HG02798 (cell line): ENCODE results near the gene PMF1.

Source experiments
- ATAC-seq: cut with Tn5 transposase; IDR thresholded peaks from one replicate; pipeline ENCODE4 v1.9.1; 2021; ENCODE audit warnings: mild to moderate bottlenecking; ENCODE audit not compliant: unreplicated experiment, poor library complexity

The PMF1 gene

DNA sequence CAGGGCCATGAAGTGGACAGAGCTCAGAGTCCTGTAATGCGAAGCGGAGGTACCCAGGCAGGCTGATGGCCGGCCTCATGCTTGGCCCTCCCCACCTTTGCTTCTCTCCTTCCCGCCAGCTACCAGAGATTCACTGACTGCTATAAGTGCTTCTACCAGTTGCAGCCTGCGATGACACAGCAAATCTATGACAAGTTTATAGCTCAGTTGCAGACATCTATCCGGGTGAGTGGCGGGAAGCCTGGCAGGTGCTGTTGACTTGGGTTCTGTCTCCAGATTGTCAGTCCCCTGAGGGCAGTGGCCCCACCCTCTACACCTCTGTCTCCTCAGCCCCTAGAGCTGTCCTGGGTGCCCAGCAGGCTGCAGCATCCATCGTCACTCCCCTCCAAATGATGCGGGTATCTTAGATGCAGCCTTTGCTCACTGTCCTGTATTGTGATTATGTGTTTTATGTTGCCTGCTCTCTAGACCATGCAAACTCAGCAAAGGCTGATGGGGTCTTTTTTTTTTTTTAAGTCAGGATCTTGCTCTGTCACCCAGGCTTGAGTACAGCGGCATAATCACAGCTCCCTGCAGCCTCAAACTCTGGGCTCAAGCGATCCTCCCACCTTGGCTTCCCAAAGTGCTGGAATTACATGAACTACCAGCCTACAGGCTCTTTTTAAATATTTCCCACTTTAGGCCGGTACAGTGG, 19.5 kb downstream of the PMF1 start:
- ATAC-seq = no peak

DNA sequence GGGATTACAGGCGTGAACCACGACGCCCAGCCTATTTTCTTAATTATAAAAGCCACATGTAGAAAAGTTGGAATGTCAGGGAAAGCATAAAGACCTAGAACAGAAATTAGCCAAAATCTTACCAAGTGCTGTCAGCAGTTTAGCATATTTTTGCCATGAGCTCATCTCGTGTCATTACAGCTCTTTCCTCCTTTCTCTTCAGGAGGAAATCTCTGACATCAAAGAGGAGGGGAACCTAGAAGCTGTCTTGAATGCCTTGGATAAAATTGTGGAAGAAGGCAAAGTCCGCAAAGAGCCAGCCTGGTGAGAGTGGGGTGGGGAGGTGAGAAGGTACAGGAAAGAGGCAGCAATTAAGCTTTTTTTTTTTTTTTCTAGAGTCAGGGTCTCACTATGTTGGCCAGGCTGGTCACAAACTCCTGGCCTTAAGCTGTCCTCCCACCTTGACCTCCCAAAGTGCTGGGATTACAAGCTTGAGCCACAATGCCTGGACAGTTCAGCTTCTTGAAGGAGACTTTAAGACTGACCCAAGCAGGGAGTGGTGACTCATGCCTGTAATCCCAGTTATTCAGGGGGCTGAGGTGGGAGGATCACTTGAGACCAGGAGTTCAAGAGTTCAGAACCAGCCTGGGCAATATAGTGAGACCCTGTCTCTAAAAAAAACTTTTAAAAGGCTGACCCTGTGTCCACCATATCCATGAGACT, 20.8 kb downstream of the PMF1 start:
- no peak for ATAC-seq

DNA sequence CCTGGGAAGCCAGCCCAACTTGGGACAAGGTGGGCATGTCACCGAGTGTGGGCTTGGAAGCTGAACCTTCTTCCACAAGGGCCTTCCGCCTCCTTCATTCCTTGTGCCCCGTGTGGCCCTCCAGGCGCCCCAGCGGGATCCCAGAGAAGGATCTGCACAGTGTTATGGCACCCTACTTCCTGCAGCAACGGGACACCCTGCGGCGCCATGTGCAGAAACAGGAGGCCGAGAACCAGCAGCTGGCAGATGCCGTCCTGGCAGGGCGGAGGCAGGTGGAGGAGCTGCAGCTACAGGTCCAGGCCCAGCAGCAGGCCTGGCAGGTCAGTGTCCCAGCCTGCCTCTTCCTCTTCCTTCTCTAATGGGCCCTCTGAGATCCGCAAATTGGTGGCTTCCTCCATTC, 23.4 kb downstream of the PMF1 start:
- ATAC-seq = no peak

DNA sequence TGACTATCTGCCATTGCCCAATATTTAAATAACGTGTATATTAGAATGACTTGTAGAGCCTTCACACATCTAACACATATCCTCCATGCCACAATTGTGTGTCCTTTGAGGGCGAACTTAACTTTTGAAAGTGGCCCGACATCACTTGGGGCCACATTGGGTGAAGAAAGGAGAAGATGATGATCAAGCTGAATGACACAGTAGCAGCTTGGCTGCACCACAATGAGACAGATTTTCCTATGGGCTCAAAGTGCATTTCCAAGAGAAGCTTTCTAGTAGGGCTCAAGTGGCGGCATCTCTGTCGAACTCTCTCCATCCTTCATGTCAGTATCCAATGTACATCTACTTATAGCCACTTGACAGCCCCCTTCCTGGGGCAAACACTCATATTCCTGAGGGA, 25.4 kb downstream of the PMF1 start:
- no peak for ATAC-seq

DNA sequence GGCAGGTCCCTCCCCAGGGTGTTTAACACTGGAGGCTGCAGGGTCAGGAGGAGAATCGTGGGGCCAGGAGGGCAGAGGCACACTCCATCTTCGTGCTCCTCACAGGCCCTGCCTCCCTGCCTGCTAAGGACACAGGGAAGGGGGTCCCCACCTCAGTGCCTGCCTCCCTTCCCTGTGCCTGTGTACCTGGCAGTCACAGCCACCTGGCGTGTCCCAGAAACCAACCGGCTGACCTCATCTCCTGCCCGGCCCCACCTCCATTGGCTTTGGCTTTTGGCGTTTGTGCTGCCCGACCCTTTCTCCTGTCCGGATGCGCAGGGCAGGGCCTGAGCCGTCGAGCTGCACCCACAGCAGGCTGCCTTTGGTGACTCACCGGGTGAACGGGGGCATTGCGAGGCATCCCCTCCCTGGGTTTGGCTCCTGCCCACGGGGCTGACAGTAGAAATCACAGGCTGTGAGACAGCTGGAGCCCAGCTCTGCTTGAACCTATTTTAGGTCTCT, 28.6 kb downstream of the PMF1 start:
- no peak for ATAC-seq

DNA sequence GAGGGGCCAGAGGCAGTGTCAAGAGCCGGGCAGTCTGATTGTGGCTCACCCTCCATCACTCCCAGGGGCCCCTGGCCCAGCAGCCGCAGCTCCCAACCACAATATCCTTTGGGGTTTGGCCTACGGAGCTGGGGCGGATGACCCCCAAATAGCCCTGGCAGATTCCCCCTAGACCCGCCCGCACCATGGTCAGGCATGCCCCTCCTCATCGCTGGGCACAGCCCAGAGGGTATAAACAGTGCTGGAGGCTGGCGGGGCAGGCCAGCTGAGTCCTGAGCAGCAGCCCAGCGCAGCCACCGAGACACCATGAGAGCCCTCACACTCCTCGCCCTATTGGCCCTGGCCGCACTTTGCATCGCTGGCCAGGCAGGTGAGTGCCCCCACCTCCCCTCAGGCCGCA, 29.1 kb downstream of the PMF1 start, which contains the start of gene BGLAP:
BGLAP (plus strand) TSS at position 259 of the 400 bp plus-strand sequence; CDS start at position 307, 48 bp downstream.
- no peak for ATAC-seq

DNA sequence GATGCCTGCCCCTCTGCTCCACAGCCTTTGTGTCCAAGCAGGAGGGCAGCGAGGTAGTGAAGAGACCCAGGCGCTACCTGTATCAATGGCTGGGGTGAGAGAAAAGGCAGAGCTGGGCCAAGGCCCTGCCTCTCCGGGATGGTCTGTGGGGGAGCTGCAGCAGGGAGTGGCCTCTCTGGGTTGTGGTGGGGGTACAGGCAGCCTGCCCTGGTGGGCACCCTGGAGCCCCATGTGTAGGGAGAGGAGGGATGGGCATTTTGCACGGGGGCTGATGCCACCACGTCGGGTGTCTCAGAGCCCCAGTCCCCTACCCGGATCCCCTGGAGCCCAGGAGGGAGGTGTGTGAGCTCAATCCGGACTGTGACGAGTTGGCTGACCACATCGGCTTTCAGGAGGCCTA, 29.9 kb downstream of the PMF1 start:
- no peak for ATAC-seq

DNA sequence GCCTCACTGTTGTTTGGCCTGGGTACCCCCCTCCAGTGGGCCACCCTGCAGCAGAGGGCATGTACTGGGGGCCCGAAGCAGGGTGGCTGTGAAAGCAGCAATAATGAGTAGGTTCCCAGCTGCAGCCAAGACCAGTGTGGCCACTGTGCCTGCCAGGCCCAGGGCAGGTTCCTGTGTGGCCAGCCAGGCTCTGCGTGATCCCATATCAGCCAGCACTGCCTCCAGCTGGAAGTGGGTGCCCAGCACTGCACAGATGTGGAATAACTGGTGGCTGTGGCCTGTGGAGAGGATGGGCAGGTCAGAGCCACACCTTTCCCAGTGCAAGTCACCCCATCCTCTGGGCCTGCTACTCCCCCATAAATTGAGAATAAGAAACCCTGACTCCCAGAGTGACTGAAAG, 31.3 kb downstream of the PMF1 start:
- no peak for ATAC-seq

DNA sequence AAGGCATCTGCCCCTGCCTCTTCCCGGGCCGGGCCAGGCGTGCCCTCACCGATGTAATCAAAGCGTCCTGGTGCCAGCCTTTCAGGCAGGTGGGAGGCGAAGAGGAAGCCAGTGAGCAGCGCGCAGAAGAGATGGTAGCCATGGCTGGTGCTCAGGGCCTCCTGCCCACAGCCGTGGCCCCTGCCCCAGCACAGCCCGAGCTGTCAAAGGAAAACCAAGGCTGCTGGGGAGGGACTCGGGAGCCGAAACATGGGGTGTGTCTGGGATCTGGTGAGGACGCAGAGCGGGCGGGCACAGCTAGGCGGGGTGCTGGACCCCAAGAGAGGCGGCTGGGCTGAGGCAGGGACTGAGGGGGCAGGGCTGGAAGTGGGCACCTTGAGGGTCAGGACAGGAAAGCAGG, 31.9 kb downstream of the PMF1 start:
- no peak for ATAC-seq

DNA sequence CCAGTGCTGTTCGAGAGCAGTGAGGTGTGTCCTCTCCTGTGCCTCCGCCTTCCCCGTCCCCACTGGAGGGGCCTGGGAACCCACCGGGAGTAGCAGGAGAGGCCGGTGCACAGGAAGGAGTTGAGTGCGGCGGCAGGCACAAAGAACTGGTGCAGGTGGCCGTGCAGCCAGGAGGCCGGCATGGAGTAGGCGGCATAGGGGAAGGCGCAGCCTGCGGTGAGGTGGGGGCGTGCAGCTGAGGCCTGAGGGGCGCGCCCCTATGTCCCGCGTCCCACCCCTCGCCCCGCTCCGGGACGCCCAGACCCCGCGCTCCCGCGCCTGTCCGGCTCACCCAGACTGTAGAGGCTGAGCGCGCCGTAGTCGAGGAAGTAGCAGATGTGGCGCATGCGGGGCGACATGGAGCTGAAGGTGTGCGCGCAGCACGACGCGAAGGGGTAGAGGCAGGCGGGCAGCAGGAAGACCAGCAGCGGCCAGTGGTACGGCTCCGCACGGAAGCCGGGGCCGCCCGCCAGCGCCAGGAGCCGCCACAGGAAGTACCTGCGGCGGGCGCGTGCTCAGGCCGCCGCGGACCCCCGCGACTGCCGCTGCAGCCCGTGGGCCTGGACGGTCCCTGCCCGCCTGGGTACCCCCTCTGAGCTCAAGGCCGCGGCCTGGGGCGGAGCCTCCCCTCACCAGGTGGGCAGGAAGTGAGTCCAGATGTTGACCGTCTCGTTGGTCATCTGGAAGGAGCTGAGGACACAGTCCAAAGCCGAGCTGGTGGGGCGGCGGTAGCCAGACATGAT, 32.8 kb downstream of the PMF1 start:
- no peak for ATAC-seq

DNA sequence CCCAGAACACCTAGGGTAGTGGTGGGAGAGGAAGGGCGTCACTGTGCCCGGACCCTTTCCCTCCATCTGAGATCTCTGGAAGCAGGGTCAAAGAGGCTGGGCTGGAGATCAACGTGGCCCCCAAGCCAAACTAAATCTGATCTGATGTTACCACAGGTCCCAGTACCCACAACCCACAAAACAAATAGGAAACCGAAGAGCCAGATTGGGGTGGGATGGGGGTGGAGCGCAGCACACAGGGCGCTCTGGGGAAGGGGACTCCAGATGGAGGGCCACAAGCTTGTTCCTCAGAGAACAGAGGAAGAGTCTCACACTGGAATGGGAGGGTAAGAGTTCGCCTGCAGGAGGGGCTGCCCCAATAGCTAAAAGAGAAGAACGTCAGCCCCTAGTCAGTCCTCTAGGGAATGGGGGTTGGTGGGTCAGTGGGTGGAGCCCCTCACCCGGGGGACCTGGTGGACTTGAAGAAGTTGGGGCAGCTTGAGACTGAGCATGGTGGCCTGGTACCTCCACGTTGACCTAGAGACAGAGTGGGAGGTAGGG, 33.5 kb downstream of the PMF1 start:
- ATAC-seq = no peak

DNA sequence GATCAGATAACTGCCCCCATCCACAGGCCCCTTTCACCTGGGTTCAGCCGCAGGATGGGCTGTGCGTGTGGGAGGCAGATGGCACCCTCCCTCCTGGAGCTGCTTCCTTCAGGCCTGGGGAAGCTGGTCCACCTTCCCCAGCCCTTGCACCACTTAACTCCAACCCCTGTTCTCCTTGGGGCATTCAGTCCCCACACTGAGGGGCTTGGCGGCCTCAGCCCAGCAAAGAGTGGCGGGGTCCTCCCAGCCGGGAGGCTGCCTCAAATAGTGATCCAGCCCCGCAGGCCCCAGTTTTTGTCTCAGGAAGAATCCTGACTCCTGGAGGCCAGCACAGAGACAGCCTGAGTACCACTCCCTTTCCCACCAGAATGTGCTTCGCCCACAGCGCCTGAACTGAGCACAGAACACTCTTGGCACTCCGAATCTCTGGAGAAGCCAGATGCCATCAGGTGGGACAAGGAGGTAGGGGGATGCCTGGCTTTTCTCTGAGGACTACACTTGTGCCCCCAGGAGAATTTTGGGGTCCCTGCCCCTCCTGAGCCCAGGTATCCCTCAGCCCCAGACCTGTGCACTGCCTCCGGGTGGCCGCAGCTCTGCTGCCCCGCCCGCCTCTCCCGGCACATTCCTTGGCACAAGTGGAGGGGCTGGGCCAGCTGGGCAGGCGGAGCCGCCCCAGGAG, 34.1 kb downstream of the PMF1 start:
- ATAC-seq = no peak

DNA sequence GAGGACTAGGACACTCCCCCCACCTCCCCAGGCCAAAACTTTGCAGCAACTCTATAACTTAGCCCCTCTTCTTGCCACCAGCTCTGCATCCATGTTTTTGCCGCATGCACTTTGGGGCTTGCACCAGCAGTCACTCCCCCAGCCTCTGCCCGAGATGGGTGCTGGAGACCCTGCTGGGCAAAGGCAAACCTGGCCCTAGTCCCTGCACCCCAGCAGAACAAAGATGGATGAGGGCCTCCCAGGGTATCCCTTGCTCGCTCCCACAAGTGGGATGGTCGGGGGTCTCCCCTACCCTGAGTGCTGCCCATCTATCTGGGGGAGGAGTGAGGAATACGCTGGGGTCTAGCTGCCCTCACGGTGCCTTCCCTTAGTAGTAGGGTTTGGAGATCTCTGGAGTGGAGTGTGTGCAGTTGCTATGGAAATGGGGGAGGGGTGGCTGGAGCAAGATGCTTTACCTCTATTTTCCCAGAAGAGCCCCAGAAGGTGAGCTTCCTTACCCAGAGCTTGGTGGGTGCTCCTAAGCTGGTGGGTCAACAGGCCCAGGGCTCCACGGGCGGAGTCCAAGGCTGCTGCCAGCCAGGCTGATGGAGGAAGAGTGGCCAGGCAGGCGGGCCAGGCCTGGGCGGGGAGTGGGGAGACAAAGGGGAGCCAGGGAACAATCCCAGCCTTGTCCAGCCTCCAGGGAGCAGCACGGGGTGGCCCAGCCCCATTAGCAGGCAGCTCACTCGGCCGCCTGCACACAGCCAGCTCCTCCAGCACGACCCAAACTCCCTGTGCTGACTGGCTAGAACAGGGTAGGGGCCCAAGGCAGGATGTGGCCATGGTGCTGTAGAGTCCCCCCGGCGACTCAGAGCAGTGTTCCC, 34.9 kb downstream of the PMF1 start, which contains the start of gene PAQR6:
PAQR6 (minus strand) TSS at position 597 of the 863 bp plus-strand sequence. CDS start 1,325 bp downstream, outside the sequence.
- ATAC-seq = no peak

DNA sequence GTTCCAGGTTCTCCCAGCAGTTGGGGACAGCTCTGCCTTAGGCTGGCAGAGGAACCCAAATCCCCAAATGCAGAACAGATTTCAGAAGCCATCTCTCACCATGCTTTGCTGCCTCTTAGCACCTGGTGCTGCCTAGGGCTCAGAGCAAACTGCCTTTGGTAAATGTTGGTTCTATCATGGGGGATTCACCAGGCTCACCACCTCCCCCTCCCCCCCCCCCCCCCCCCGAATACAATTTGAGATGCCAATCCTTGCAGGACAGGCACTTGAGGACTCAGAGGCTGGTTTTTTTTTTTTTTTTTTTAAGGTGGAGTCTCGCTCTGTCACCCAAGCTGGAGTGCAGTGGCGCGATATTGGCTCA, 35.5 kb downstream of the PMF1 start:
- ATAC-seq = no peak

DNA sequence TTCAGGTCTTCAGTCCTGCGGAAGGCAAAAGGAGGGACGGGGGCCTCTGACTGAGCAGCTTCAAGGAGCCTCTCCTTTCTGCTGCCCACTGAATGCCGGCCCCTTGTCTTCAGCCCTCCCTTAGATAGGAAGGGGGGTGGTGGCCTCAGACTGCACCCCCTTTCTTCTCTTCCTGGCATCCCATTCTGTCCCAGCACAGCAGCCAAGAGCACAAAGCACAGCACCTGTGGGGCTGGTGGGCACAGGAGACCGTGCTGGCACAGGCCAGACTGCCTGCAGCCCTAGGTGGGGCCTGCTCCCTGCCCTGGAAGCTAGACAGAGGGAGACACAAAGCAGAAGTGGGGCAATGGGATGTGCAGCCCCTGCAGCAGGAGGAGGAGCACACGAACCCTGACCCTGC, 36.8 kb downstream of the PMF1 start:
- ATAC-seq = no peak

DNA sequence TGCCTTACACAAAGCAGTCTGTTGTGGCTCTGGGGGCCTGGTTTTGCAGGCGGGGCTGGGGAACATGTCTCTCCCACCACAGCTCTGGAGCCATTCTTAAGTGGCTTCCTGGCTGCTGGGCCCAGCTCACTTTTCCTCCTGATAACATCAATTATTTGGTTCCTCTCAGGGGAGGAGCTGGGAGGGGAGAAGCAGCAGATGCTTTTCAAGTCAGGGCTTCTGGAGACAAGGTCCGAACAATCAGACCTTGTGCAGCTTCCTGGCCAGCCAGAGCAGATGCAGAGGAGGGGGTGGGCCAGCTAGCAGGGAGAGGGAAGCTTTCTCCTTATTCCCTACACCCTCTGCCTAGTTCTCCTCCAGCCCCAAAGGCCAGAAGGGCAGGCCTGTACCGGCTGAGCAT, 38.7 kb downstream of the PMF1 start:
- ATAC-seq = no peak

DNA sequence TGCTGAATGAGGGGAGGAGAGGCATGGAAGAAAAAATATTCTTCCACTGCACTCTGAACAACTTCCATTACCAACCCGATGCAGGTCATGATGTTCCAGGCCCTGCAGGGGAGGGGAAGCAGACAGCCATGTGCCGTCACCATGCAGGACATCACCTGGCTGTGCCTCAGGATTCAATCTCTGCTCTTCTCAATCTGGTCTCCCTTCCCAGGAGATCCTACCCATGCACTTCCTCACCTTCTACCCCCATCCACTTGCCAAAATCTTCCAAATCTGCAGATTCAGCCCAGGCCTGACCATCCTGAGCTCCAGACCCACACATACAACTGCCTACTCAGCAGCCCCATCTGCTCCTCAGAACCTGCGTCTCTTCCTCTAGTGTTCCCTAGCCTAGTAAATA, 40.8 kb downstream of the PMF1 start:
- ATAC-seq = no peak

DNA sequence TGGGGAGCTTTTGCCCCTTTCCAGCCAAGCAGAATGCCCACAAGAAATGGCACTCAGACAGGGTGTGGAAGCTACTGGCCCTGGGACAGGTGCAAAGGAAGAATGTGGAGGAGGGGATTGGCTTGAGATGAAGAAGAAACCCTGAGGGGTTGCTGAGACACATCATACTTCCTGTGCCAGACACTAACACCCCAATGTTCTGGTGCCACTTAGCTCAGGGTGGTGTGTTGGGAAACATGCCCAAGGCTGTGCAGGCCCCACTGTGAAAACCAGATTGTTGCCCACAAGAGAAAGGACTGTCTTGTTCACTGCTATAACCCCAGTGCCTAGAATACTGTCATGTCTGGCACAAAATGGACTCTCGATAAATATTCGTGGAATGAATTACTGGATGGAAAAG, 44.9 kb downstream of the PMF1 start:
- no peak for ATAC-seq

DNA sequence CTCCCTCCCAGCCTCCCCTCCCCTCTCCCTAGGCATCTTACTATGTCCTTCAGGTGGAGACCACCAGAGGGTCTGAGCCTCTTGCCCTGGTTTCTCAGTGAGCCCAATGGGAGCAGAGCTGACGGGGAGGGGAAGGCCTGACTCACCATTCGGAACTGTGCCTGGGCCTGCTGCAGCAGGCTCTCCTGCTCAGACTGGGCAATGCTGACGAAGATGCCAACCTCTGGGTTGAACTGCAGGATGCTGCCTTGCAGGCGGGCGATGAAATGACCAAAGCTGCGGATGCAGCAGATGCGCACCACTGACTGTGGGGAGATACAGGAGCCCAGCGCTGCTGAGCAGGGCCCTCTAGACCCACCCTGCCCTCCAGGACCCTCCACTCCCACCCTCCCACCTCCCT, 46.1 kb downstream of the PMF1 start:
- no peak for ATAC-seq
